AG10803 (cell line): Measurements from ENCODE around the gene PARVA.
A peak's percentile ranks its signal among the peaks of the same experiment; 100 is the strongest.

Experiments used
- DNase-seq: peaks from one replicate; pipeline ENCODE4 v3.0.0; 2010; ENCODE audit warnings: low read depth
- H3K4me3 ChIP-seq: 2 replicates; pipeline ENCODE4 v1.5.1; 2011; ENCODE audit warnings: mild to moderate bottlenecking, low read length, control low read depth
- TF ChIP-seq, protein P1 (sequence below): conservative IDR thresholded peaks from 2 replicates; pipeline ENCODE4 v1.5.1; 2011; ENCODE audit warnings: mild to moderate bottlenecking, low read length, control low read depth, inconsistent platforms

PARVA gene

DNA sequence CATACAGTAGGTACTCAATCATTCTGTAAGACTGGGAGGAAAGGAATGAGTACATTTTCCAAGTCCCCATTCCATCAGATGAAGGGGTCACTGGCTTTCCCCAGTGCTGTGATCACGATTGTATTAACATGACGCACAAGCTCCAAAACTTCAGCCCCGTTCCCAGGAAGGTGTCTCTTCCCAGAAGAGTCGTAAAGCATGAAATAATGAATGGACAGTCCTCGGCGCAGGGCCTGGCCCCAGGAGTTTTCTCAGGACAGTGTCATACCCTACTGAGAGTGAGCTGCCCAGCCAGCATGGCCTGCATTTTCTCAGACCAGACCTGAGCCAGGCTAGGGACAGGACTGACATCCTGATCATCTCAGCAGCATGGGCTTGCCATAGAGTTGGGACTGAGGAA lies 80.7 kb downstream of the PARVA start:
- TF ChIP-seq, protein P1, sequence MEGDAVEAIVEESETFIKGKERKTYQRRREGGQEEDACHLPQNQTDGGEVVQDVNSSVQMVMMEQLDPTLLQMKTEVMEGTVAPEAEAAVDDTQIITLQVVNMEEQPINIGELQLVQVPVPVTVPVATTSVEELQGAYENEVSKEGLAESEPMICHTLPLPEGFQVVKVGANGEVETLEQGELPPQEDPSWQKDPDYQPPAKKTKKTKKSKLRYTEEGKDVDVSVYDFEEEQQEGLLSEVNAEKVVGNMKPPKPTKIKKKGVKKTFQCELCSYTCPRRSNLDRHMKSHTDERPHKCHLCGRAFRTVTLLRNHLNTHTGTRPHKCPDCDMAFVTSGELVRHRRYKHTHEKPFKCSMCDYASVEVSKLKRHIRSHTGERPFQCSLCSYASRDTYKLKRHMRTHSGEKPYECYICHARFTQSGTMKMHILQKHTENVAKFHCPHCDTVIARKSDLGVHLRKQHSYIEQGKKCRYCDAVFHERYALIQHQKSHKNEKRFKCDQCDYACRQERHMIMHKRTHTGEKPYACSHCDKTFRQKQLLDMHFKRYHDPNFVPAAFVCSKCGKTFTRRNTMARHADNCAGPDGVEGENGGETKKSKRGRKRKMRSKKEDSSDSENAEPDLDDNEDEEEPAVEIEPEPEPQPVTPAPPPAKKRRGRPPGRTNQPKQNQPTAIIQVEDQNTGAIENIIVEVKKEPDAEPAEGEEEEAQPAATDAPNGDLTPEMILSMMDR = no peak
- no peak overlapping the region for H3K4me3 ChIP-seq
- no peak for DNase-seq

DNA sequence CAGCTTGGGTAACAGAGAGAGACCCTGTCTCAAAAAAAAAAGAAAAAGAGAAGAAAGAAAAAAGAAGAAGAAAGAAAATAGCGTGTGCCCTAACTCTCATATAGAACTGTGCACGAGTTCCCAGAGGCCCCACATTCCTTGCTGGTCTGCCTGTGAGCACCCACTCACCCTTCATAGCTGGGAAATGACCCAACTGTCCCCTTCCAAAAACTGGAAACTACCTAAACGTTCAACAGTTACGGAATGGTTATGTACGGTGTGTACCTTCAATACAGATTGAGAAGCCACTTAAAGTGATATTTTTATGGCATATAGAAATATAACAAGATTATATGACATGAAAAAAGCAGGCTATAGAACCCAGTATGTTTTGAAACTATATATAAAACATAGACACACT lies 82.0 kb downstream of the PARVA start:
- TF ChIP-seq, protein P1 = no peak
- no peak overlapping the region for H3K4me3 ChIP-seq
- no peak for DNase-seq

DNA sequence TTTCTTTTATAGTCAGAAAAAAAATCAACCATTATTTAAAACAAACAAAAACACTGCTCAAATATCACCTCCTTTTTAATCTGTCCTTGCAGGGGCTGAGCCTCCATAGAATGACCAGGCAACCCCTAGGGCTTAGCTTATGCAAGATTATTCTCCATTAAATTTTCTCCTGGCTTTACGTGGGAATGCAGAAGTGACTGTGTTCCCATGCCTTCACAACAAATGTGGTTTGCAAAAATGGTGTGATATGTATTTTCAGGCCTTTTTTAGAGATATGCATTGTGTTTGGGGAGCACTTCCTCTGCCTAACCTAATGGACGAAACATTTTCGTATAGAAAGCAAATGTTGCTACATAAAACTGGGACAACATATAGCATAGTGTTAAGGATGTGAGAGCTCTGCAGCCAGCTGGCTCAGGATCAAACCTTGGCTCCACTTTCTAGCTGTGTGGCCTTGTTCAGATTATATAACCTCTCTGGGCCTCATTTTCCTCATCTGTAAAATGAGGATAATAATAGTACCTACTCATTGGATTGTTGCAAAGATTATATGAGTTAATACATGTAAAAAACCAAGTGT lies 82.6 kb downstream of the PARVA start:
- no peak overlapping the region for H3K4me3 ChIP-seq
- TF ChIP-seq, protein P1 = no peak
- no peak for DNase-seq

DNA sequence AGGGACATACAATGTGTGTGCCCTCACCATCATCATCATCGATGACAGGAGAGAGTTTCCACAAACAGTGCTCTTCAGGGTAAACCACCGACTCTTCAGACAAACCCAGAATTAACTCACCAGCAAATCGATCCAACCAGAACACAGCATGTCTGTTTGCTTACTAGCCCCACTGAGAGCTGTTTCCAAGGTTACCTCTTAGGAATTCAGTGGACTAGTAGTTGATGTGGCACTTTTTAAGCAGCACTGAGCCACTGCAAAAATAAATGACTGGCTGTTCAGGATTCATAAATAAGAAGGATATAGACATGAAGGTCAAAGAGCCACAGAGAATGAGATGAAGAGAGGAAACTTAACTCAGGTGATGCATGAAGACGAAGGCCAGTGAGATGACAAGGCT lies 83.1 kb downstream of the PARVA start:
- TF ChIP-seq, protein P1 = no peak
- DNase-seq = peak; percentile 37
- no peak overlapping the region for H3K4me3 ChIP-seq

DNA sequence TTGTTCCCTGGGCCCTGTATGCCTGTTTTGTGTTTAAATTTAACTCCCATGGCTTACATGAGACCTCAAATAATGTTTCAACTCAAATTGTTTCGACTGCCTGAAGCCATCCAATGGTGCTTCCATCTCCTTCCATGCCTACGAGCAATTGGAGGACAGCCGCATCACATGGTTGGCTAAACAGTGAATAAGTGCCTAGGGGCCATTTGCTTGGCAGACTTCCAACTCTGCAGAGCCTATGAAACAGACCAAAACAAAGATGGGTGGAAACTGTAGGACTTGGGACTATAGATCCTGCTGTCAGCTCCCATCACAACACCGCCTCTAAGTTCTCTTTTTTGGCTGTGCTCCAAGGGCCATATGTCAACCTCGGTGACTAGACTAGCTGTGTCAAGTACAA lies 84.1 kb downstream of the PARVA start:
- TF ChIP-seq, protein P1 = no peak
- DNase-seq = no peak
- H3K4me3 ChIP-seq = no peak overlapping the region

DNA sequence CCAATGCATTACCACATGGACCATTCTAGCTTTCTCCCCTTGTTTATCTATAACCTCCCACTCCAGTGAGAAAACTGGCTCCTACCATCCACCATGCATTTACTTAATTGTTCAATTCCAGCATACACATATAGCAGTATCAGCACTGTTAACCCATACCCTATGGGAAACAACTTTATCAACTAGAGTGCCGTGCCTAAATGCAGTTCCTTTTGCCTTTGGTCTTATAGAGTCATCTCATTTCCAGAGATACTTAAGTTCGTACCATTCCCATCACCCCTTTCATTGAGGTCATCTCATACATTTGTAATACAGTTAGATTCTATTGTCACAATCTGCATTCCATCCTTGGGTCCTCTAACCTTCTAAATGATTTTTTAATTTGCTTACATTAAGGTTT lies 86.9 kb downstream of the PARVA start:
- TF ChIP-seq, protein P1 = no peak
- no peak overlapping the region for H3K4me3 ChIP-seq
- DNase-seq = no peak

DNA sequence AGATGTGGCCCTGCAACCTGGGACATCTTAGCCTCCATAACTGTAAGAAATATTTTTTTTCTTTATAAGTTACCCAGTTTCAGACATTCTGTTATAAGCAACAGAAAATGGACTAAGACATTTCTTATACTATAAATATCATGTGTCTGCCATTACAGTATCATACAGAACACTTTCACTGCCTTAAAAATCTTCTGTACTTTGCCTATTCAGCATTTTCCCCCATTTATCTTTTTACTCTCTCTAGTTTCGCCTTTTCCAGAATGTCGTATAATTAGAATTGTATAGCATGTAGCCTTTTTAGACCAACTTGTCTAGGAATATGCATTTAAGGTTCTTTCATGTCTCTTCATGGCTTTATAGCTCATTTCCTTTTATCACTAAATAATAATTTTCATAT lies 88.0 kb downstream of the PARVA start:
- H3K4me3 ChIP-seq = no peak overlapping the region
- no peak for DNase-seq
- TF ChIP-seq, protein P1 = no peak
